ENCODE data around the gene ATXN1. TPM values are rescaled to one million over a fixed set of nuclear protein-coding genes. Genes with fewer than 3 reads are reported as not detected.

Gene ATXN1
- polyA plus RNA-seq, 4 donors, result 4.6 to 16.5 (median 5.9) TPM

DNA sequence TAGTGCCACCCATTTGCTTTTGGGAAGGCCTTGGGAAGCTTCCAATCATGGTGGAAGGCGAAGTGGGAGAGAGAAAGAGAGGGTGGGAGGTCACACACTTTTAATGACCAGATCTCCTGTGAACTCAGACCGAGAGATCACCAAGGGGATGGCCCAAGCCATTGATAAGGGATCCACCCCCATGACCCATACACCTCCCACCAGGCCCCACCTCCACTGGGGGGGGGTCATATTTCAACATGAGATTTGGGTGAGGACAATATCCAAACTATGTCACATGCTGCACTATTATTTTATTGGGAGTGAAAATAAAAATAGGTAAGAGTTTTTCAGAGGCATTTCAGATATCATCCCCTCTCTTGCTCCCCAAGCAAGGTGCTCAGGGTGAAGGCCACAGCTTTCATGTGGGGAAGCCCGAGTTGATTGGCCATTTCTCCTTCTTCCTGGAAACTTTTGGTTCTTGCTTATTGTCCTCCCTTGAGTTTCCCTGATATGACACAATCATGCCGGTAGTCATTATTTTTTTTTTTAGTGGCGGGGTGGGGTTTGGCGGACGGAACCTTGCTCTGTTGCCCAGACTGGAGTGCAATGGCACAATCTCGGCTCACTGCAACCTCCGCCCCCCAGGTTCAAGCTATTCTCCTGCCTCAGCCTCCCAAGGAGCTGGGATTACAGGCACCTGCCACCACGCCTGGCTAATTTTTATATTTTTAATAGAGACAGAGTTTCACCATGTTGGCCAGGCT is 507.7 kb downstream of the ATXN1 start:
- H3K27me3 ChIP-seq (ENCODE audit: control insufficient read depth in 3 of 3, insufficient read depth in 3 of 3, low read length in 3 of 3), result no peaks in the 10 kb centered on the region
- no peaks in the 10 kb centered on the region for H3K4me1 ChIP-seq (ENCODE audit: control insufficient read depth in 3 of 3, insufficient read depth in 2 of 3, low read depth in 1 of 3, low read length in 2 of 3)
- no peaks in the 10 kb centered on the region for H3K9me3 ChIP-seq (ENCODE audit: control insufficient read depth in 2 of 2, insufficient read depth in 1 of 2, low read depth in 1 of 2, low read length in 1 of 2)
- DNase-seq, result no peak
- H3K4me3 ChIP-seq (ENCODE audit: low read depth in 1 of 3, low read length in 3 of 3), result no peak overlapping the region
- H3K27ac ChIP-seq (ENCODE audit: low read depth in 1 of 3, low read length in 2 of 3), result no peak overlapping the region
- 64 to 79% (median 77%) methylated on average over 10 of the region's 10 CpGs for WGBS, 3 donors
- no peak for FAIRE-seq
- H3K36me3 ChIP-seq (ENCODE audit: control insufficient read depth in 3 of 3, insufficient read depth in 2 of 3, low read depth in 1 of 3, low read length in 3 of 3), result no peaks in the 10 kb centered on the region

DNA sequence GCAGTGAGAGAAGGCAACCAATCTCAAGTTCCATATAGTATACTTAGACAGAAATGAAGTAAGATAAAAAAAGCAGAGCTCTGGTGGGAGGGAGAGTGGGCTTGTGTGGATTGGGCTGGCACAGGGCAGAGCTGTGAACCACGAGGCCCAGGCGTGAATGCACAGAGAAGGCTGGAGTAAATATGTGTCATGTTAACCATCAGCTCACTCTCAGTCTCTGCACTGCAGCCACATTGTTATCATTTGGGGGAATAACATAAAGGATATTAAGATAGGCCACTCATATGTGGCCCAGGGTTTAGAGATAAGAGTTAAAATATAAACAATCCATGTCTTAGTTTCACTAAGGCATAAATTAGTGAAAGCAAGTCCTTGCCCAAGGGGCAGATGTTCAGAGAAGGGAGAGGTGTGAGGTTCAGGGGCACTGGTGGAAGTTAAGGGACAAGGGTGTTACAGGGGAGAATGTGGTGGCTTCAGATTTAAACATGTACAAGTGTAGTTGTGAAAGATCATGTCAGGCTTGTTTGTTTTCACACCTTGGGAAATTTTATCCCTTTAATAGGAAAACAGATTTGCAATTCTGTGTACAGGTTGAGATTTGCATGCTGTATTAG is 508.5 kb downstream of the ATXN1 start:
- 18 to 51% (median 50%) methylated on average over 2 of the region's 2 CpGs for WGBS, 3 donors
- no peaks in the 10 kb centered on the region for H3K4me1 ChIP-seq (ENCODE audit: control insufficient read depth in 3 of 3, insufficient read depth in 2 of 3, low read depth in 1 of 3, low read length in 2 of 3)

GRCh38 chr6:16251706-16252105 is 509.6 kb downstream of the ATXN1 start:
- Histone ChIP-seq H3K27me3 (ENCODE audit: control insufficient read depth in 3 of 3, insufficient read depth in 3 of 3, low read length in 3 of 3) (no peaks in the 10 kb centered on the region), H3K9me3 (ENCODE audit: control insufficient read depth in 2 of 2, insufficient read depth in 1 of 2, low read depth in 1 of 2, low read length in 1 of 2) (no peaks in the 10 kb centered on the region), H3K4me1 (ENCODE audit: control insufficient read depth in 3 of 3, insufficient read depth in 2 of 3, low read depth in 1 of 3, low read length in 2 of 3) (no peaks in the 10 kb centered on the region), H3K36me3 (ENCODE audit: control insufficient read depth in 3 of 3, insufficient read depth in 2 of 3, low read depth in 1 of 3, low read length in 3 of 3) (no peaks in the 10 kb centered on the region), H3K4me3 (ENCODE audit: low read depth in 1 of 3, low read length in 3 of 3) (no peak overlapping the region), H3K27ac (ENCODE audit: low read depth in 1 of 3, low read length in 2 of 3) (no peak overlapping the region)
- no peak for DNase-seq
- no peak for FAIRE-seq
- 82 to 89% (median 83%) methylated on average over 2 of the region's 2 CpGs for WGBS, 3 donors

More for the DNA sequence above, 508.5 kb downstream of the ATXN1 start:
- Histone ChIP-seq H3K27ac (ENCODE audit: low read depth in 1 of 3, low read length in 2 of 3) (no peak overlapping the region), H3K27me3 (ENCODE audit: control insufficient read depth in 3 of 3, insufficient read depth in 3 of 3, low read length in 3 of 3) (no peaks in the 10 kb centered on the region), H3K36me3 (ENCODE audit: control insufficient read depth in 3 of 3, insufficient read depth in 2 of 3, low read depth in 1 of 3, low read length in 3 of 3) (no peaks in the 10 kb centered on the region), H3K9me3 (ENCODE audit: control insufficient read depth in 2 of 2, insufficient read depth in 1 of 2, low read depth in 1 of 2, low read length in 1 of 2) (no peaks in the 10 kb centered on the region), H3K4me3 (ENCODE audit: low read depth in 1 of 3, low read length in 3 of 3) (no peak overlapping the region)
- FAIRE-seq (no peak), DNase-seq (no peak)

GRCh38 chr6:16249971-16250370 is 511.3 kb downstream of the ATXN1 start:
- no peaks in the 10 kb centered on the region for H3K4me1 ChIP-seq (ENCODE audit: control insufficient read depth in 3 of 3, insufficient read depth in 2 of 3, low read depth in 1 of 3, low read length in 2 of 3)
- H3K4me3 ChIP-seq (ENCODE audit: low read depth in 1 of 3, low read length in 3 of 3), result no peak overlapping the region
- H3K36me3 ChIP-seq (ENCODE audit: control insufficient read depth in 3 of 3, insufficient read depth in 2 of 3, low read depth in 1 of 3, low read length in 3 of 3), result no peaks in the 10 kb centered on the region
- no peak overlapping the region for H3K27ac ChIP-seq (ENCODE audit: low read depth in 1 of 3, low read length in 2 of 3)
- 15 to 52% (median 46%) methylated on average over 1 of the region's 1 CpG for WGBS, 3 donors
- no peaks in the 10 kb centered on the region for H3K27me3 ChIP-seq (ENCODE audit: control insufficient read depth in 3 of 3, insufficient read depth in 3 of 3, low read length in 3 of 3)
- no peak for DNase-seq
- no peaks in the 10 kb centered on the region for H3K9me3 ChIP-seq (ENCODE audit: control insufficient read depth in 2 of 2, insufficient read depth in 1 of 2, low read depth in 1 of 2, low read length in 1 of 2)
- no peak for FAIRE-seq

All from small intestine (tissue), 7 donors.